SHP77 (cell line): ENCODE data around the gene UFD1.

Source experiments
- DNase-seq, 2 experiments: peaks; one replicate each; lab custom pipeline; 2025; lab: John Stamatoyannopoulos, UW

UFD1 gene

DNA sequence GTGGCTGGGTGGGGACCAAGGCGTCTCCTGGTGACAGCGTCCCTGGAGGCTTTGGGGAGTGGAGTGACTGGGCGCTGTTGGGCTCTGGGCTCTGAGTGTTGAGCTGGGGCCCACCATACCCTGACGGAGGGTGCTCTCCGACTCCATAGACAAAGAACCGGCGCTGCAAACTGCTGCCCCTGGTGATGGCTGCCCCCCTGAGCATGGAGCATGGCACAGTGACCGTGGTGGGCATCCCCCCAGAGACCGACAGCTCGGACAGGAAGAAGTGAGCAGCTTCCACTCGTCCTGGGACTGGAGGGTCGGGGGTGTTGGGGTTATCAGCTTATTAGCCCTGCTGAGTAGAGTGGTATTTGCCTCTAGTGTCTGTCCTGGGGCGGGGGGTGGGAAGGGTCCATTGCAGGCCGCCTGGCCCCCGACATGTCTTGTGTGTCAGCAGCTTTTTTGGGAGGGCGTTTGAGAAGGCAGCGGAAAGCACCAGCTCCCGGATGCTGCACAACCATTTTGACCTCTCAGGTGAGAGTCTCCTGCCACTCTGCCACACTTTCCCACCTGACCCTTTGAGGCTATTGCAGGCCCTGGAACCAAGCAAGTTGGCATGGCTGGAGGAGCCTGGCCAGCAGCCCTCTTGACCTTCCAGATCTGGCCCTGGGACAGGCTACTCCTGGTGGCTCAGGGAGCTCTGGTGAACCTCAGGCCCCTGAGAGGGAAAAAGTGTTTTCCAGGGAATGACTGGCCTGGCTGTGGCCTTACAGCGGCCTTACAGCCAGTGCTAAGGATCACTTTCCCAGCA is 37.6 kb upstream of the UFD1 start:
- DNase-seq = no peak

DNA sequence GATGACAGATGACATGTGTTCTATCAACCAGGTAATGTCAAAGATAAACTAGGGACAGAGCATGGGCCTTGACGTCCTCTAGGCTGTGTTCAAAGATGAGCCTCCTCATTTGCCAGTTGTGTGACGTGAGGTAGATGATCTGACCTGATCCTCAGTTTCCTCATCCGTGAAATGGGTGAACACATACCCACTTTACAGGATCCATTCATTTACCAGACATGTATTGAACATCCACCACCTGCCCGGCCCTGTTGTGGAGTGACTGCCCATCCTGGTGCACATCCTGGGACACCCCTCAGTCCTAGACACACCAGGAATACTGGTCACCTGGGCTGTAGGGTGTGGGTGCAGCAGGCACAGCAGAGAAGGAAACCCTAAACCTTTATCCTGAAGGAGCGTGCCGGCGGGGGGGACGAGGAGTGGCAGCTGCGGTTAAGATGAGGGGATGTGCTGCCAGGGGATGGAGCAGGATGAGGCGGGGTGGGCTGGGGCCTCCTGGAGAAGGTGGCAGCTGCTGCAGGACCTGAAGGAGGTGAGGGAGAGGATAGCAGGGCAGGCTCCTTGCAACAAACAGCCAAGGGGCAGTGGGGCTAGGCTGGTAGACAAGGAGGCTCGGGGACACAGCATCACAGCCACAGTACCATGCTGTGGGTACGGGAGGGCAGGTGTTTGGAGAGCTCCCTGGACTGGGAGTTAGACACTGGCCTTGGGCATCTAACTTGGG is 36.8 kb upstream of the UFD1 start:
- no peak for DNase-seq

DNA sequence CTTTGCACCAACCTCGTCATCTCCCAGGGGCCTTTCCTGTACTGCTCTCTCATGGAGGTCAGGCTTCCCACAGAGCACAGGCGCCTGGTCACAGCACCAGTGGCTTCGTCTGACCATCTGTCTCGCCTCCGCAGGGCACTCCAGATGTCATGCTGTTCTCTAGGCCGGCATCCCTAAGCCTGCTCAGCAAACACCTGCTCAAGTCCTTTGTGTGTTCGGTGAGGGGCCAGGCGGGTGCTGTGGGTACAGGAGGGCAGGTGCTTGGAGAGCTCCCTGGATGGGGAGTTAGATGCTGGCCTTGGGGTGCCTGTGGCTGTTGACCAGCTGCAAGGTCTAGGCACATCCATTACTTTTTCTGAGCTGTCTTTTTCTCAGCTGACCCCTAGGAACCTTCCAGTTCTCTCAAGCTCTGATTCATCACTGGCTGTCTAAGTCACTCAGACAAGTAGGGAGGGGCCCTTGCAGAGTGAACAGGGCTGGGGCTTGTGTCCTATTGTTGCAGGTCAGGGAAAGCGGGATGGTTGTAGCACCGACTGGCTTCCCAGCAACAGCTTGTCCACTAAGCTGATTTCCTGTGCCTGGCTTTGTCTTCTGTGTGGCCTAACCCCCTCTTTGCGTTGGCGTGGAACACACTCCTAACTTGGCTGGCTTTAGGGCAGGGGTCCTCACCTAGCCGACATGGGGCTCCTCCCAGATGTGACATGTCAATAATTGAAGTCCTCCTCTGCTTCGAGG is 36.0 kb upstream of the UFD1 start:
- peak; percentile 95 to 97 for DNase-seq

DNA sequence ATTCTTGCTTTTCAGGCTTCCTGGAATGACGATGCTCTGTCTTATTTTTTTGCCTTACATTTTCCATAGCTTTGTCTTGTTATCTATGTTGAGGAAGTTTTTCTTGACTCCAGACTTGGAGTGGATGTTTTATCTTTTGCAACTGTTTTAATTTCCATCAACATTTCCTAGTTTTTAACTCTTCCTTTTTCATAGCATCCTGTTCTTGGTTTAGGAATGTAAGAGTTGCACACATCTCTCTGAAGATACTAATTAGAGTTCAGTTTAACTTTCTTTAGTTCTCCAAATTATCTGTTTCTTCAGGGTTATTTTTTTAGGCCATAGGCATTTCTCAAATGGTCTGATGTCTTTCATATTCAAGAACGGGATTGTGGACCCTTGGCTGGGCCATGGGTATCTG is 34.8 kb upstream of the UFD1 start:
- DNase-seq = no peak

DNA sequence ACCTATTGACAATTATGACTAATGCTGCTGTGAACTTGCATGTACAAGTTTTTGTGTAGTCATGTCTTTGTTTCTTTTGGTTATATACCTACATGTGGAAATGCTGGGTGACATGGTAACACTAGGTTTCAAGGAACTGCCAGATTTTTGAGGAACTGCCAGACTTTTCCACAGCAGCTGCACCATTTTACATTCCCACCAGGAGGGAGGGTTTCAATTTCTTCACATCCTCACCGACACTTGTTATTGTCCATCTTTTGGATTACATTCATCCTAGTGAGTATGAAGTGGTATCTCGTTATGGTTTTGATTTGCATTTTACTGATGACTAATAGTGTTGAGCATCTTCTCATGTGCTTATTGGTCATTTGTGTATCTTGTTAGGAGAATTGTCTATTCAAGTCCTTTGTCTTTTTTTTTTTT is 31.9 kb upstream of the UFD1 start:
- no peak for DNase-seq

DNA sequence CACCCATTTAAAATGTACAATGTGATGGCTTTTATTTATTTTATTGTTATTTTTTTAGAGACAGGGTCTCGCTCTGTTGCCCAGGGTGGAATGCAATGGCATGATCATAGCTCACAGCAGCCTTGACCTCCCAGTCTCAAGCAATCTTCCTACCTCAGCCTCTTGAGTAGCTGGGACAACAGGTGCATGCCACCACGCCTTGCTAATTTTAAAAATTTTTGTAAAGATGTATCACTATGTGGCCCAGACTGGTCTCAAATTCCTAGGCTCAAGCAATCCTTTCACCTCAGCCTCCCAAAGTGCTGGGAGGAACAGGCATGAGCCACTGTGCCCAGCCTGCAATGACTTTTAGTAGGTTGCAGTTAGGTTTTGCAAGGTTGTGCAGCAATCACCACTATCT is 30.9 kb upstream of the UFD1 start:
- no peak for DNase-seq

DNA sequence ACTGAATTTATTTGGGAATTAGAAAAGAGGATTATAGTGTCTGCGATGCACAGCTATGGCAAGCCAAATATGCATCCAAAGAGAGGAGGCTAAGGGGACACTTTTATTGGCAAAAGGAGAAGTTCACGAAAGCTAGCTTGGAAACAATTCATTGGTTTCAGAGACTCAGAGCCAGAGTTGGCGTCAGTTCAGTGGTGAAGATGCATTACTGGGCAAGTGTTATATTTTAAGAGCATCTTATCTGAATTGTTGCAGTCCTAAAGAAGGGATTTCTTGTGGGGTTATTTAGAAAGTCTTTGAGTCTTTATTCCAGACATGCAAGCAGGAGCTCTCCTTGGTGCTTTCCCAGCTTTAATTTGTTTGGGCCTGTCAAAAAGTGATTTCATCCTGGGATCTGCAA is 30.2 kb upstream of the UFD1 start:
- DNase-seq = no peak

DNA sequence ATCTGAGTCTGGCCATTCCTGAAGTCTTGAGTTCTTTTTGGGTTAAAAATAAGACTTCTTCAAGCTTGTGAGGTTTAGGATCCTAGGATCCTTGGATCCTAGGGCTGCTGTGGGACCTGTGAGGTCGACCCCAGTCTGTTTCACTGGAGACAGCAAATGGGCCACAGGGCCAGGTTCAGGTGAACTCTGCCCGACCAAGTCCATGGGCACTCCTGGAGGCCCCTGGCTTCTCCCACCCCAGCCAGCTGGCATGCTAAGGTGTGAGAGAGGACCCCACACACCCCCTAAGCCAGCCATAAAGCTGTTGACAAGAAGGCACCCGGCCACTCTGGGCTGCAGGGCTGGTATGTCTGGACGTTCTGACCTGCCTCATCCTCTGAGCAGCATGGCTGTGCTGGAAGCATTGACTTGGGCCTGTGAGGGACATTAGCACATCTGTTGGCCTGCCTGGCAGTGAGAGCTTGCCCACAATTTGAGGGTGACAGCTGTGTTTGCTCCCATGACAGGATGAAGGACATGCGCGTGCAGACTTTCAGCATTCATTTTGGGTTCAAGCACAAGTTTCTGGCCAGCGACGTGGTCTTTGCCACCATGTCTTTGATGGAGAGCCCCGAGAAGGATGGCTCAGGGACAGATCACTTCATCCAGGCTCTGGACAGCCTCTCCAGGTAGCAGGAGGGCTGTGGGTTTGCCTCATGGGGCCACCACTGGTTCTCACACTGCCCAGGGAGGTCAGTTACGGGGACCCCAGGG is 29.2 kb upstream of the UFD1 start:
- no peak for DNase-seq

DNA sequence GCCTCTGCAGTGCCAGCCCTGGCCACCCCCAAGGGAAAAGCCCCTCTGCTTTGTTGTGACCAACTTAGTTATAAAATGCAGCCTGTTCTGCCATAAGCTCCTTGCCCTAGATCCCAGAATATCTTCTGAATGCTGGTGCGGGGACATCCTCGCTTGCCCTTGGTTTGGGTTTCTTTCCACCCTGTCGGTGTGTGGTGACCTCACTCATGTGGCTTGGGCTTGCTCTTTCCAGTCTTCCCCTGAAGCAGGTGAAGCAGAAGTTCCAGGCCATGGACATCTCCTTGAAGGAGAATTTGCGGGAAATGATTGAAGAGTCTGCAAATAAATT is 28.5 kb upstream of the UFD1 start:
- no peak for DNase-seq

DNA sequence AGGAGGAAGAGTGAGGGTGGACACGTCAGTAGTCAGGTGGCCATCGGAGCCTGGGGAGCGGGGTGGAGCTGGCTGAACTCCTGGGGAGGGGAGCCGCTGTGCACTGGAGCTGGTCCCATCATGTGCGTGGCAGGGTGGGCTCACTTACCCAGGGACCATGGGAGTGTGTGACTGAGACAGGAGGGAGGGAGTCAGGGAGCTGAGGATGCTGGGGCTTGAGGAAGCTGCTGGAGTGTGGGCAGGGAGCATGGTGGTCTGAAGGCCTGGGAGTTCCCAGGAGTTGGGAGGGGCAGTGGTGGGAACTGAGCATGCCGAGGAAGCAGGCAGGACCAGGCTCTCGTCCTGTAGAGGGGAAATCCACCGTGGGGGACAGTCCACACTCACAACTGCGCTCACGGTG is 27.2 kb upstream of the UFD1 start:
- no peak for DNase-seq

DNA sequence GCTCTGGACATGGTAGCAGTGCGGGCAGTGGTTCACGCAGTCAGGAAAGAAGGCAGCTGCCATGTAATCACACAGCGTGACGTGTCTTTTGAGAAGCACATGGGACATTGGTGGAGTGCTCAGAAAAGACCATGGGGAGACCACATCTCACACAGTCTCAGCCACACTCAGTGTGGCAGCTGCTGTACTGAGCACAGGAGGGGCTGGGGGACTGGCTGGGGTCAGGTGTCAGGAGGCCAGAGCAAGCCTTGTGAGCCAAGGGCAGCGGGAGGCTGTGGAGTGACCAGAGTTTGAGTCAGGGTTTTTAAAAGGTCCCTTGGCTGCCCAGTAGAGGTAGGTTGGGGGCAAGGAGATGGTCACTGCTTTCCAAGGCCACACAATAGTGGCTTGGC is 26.7 kb upstream of the UFD1 start:
- no peak for DNase-seq

DNA sequence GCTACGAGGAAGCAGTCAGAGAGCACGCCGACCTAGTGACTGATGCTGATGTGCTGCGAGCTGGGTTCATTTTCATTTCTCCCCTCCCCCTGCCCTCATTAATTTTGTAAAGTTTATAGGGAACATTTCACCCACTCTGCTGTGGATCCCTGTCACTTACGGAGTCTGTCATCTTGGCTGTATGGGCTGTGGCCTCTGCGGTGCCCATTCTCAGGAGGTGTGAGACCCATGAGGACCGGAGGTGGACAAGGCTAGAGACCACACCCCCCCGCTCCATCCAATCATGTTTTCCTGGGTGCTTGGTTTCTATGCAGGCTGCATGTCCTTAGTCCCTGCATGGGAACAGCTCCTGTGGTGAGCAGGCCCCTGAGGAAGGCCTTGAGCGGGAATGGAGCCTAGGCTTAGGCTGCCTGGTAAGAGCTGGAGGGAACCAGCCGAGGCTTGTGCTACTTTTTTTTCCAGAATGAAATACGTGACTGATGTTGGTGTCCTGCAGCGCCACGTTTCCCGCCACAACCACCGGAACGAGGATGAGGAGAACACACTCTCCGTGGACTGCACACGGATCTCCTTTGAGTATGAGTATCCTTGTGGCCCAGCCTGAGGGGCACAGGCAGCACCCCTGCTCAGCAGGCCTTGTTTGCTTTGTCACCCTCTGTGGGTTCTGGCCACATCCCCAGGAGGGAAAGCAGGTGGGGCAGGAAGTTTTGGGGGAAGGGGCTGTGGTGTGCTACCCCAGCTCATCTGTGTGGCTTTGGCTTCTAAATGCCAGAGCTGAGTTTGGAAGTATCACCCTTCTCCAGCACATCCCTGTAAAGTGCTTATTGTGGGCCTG is 26.1 kb upstream of the UFD1 start:
- no peak for DNase-seq

DNA sequence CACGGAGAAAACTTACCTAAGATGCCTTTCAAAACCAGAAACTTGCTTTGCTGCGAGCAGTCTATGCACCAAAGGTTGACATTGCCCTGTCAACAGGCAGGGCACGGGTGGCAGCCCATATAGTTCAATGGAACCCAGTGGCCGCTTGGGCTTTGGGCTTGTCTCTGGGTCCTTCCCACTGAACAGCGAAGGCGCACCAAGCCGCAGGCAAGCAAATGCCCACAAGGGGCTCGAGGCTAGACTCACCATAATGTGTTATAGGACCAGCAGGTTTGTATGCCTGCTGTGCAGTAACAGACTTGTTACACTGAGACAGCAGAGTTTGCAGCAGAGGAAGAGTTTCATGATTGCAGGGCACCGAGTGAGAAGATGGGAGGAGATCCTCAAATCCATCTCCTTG is 24.9 kb upstream of the UFD1 start:
- DNase-seq = no peak

DNA sequence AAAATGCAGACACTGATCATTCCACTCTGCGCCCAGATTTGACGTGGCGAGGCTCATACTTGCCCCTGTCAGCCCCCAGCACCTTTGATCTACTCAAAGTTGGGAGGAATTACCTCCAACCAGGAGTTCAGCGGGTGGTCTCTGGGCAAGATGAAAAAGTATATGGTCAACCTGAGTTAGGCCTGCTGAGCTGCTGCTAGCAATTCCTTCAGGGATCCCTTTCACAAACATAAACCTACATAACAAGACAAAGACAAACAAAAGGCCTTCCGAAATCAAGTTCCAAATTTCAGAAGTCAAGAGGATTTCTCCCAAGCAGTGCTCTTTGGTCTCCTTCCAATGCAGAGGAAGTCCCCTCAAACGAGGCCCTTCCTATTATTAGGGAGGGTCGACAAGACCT is 24.4 kb upstream of the UFD1 start:
- DNase-seq = no peak

DNA sequence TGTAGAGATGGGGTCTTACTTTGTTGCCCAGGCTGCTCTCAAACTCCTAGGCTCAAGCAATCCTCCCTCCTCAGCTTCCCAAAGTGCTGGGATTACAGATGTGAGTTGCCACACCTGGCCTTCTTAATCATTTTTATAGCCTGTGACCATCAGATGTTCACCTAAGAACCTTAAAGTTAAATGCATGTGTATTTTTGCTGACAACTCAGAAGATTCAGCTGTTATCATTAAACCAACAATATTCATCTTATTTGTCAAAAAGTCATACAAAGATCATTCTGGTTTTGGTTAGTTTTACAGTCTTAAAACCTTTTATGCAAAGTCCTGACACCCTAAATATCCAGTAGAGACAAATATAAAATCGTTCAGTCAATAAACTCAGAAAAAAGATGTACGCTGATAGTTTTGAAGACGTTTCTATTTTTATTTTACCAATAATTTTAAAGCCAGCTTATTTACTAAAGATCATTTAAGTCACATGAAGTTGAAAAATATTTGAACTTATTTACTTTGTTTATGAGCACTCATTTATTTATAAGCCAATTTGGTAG is 23.0 kb upstream of the UFD1 start:
- no peak for DNase-seq

DNA sequence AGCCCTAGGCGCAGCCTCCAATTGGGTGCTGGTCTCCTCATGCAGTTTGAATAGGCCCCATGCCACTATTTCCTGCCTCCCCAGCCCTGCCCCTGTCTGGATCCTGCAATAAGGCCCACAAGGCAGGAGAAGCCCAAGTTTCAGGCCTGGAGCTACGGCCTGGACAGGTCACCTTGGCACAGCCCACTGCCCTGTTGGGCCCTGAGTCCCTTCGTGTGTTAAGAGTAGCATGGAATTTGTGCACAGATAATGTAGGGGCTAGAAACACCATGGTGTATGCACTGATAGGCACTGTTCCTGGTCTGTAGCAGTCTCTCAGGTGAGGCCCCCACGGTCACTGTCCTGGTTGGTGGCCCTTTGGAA is 20.9 kb upstream of the UFD1 start:
- DNase-seq = no peak

DNA sequence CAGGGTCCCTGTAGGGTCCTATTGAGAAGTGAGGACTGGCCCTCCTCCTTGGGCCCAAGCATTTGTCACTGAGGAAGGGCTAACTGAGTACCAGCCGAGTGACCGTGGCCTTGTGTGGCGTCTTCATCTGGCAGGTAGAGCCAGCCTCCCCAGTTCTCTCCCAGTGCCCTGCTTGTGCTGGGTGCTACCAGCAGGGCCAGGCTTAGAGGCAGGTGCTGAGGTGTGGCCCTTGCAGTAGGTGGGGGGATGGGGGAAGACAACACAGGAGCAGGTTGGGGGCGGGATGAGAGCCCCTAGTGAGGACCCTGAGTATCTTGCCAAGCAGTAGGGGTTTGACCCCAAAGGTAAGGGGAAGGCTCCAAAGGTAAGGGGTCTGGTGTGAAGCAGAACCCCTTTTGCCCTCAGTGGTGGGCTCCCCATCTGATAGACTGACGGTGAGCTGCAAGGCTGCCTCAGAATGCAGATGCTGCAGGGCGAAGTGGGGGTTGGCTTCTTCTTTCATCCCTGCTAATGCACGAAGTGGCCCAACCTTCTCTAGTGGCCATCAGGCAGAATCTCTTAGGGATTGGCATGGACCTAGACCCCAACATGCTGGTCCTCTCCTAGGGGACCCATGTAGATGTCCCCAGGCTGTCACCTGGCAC is 20.4 kb upstream of the UFD1 start:
- DNase-seq = no peak

DNA sequence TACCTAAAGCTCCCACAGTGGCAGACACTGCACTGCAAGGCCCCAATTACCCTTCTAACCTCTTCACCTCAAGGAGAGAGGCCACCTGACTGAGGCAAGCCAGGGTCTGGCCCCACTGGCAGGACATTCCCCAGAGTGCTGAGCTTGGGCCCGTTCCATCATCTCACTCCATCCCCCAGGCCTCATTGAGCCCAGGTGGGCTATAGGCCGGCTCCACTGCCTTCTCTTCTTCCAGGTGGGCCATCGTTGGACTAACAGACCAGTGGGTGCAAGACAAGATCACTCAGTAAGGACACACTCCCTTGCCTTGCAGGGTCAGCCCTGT is 19.8 kb upstream of the UFD1 start:
- DNase-seq = no peak

DNA sequence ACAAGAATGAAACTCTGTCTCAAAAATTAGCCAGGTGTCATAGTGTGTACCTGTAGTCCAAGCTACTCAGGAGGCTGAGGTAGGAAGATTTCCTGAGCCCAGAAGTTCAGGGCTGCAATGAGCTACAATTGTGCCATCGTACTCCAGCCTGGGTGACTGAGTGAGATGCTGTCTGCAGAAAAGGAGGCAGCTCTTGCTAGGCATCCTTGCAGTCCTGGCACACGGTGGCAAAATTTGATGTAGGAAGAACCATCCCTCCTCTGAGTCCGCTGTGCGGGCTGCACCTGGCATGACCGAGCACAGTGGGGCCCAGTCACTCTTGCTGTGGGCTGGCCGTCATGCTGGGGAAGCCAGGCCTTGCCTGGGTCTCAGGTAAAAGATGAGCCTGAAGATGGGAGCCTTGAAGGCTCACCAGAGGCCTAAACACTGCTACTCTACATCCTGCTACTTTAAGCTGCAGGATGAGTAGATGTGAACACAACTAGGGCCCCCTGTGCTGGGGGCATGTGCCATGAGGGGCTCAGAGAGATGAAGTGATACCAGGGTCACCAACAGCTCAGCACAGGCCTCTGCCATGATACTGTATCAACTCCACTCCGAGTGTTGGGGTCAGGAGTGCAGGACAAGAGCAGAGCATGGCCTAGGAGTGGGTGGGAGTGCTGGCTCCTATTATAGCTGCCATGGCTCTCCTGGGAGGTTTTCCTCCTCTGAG is 19.3 kb upstream of the UFD1 start:
- DNase-seq = no peak

DNA sequence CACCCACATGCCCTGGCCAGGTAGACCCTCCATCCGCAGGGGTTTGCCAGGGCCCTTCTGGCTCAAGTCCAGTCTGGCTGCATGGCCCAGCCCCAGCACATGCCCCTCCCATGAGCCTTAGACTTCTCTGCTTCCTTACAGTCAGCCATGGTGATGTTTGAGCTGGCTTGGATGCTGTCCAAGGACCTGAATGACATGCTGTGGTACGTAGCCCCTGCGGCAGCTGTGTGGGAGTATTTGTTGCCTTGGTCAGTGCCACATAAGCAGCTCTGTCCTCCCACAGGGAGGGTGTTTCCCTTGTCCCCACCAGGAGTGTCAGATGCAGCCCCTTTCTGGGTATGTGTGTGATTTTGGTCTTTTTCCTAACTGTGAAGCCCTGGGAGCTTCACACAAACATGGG is 18.3 kb upstream of the UFD1 start:
- peak; percentile 46 to 62 for DNase-seq

DNA sequence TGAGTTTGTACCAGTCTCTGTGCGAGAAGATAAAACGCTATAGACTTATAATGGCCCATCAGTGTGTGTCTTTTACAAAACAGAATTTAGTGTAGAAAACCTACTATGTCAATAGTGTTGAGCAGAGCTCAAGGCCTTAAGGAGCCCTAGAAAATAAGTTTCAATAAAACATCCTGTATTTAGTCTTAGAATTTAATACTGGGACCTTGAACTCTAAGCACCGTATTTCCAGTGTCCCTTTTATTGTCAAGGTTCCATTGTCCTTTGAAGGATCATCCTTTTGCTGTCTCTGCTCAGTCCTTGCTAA is 17.3 kb upstream of the UFD1 start:
- DNase-seq = no peak
